Neural cell (in vitro differentiated cells): ENCODE results near the gene POMP. TPM values are rescaled to one million over a fixed set of nuclear protein-coding genes. Genes with fewer than 3 reads are reported as not detected.

Experiments
- H2AFZ ChIP-seq: fragments of 200-600, 300-800 bp; sonication (generic), shearing (Covaris generic); 2 replicates; pipeline ENCODE4 v1.6.0; 2014; ENCODE audit warnings: low read depth, mild to moderate bottlenecking, antibody characterized with exemption, low read length, moderate library complexity
- H3F3A ChIP-seq: fragments of 200-600 bp; shearing (Covaris generic); 2 replicates; pipeline ENCODE4 v1.6.1; 2016; ENCODE audit warnings: mild to moderate bottlenecking, moderate library complexity, mixed read lengths, antibody characterized with exemption, low read length; ENCODE audit not compliant: insufficient read depth, poor library complexity, severe bottlenecking
- H3K27ac ChIP-seq: fragments of 200-600, 300-800 bp; sonication (generic), shearing (Covaris generic); 2 replicates; pipeline ENCODE4 v1.5.1; 2014; ENCODE audit warnings: mild to moderate bottlenecking, low read length, moderate library complexity
- H3K27me3 ChIP-seq: fragments of 300-800, 200-600 bp; sonication (generic), shearing (Covaris generic); 2 replicates; pipeline ENCODE4 v1.6.0; 2014; ENCODE audit warnings: mild to moderate bottlenecking, low read depth, low read length, moderate library complexity; ENCODE audit not compliant: insufficient read depth
- H3K36me3 ChIP-seq: fragments of 300-800, 200-600 bp; sonication (generic), shearing (Covaris generic); 2 replicates; pipeline ENCODE4 v1.5.1; 2014; ENCODE audit warnings: mild to moderate bottlenecking, antibody characterized with exemption, low read length, moderate library complexity; ENCODE audit not compliant: insufficient read depth
- H3K4me2 ChIP-seq: fragments of 300-800, 200-600 bp; sonication (generic), shearing (Covaris generic); 2 replicates; pipeline ENCODE4 v1.6.0; 2014; ENCODE audit warnings: mild to moderate bottlenecking, low read length
- H3K4me3 ChIP-seq: fragments of 300-800, 200-600 bp; sonication (generic), shearing (Covaris generic); 2 replicates; pipeline ENCODE4 v1.5.1; 2014; ENCODE audit warnings: mild to moderate bottlenecking, low read length, moderate library complexity
- H3K79me2 ChIP-seq: fragments of 200-600 bp; shearing (Covaris generic); replicated peaks from 2 replicates; pipeline ENCODE4 v1.6.0; 2014; ENCODE audit warnings: mild to moderate bottlenecking, low read length, moderate library complexity; ENCODE audit not compliant: insufficient read depth
- H3K9ac ChIP-seq: fragments of 300-800, 200-600 bp; sonication (generic), shearing (Covaris generic); 2 replicates; pipeline ENCODE4 v1.6.1; 2016; ENCODE audit warnings: mild to moderate bottlenecking, low read length, mixed read lengths
- H3K9me2 ChIP-seq: fragments of 200-600 bp; shearing (Covaris generic); 2 replicates; pipeline ENCODE4 v1.6.1; 2016; ENCODE audit warnings: mild to moderate bottlenecking, low read length, mixed read lengths; ENCODE audit not compliant: insufficient read depth
- H3K9me3 ChIP-seq: fragments of 200-600, 300-800 bp; sonication (generic), shearing (Covaris generic); 2 replicates; pipeline ENCODE4 v1.6.1; 2016; ENCODE audit warnings: mild to moderate bottlenecking, mixed run types, low read length, moderate library complexity, mixed read lengths
- H4K20me1 ChIP-seq: fragments of 200-600 bp; shearing (Covaris generic); 2 replicates; pipeline ENCODE4 v1.6.1; 2016; ENCODE audit warnings: mild to moderate bottlenecking, mixed run types; ENCODE audit not compliant: insufficient read depth
- EP300 ChIP-seq: fragments of 450-650 bp; conservative IDR thresholded peaks from 2 replicates; pipeline ENCODE4 v1.6.1; 2014; ENCODE audit warnings: antibody characterized with exemption, mild to moderate bottlenecking, moderate library complexity; ENCODE audit not compliant: poor library complexity, severe bottlenecking
- EZH2 ChIP-seq: fragments of 200-600, 300-800 bp; shearing (Covaris generic), sonication (generic); IDR thresholded peaks from 2 replicates; pipeline ENCODE4 v1.6.1; 2014; ENCODE audit warnings: antibody characterized with exemption, low read length, borderline replicate concordance, mild to moderate bottlenecking; ENCODE audit not compliant: insufficient read depth, poor library complexity, severe bottlenecking
- MXI1 ChIP-seq: fragments of 450-650 bp; conservative IDR thresholded peaks from 2 replicates; pipeline ENCODE4 v1.6.1; 2014; ENCODE audit warnings: antibody characterized with exemption, mild to moderate bottlenecking; ENCODE audit not compliant: poor library complexity, severe bottlenecking
- POLR2AphosphoS5 ChIP-seq: IDR thresholded peaks from 2 replicates; pipeline ENCODE4 v1.6.1; 2012
- RAD21 ChIP-seq: fragments of 450-650 bp; conservative IDR thresholded peaks from 2 replicates; pipeline ENCODE4 v1.6.1; 2014; ENCODE audit warnings: antibody characterized with exemption, mild to moderate bottlenecking, moderate library complexity
- SMC3 ChIP-seq: fragments of 450-650 bp; conservative IDR thresholded peaks from 2 replicates; pipeline ENCODE4 v1.6.1; 2014; ENCODE audit warnings: antibody characterized with exemption, mild to moderate bottlenecking, moderate library complexity; ENCODE audit not compliant: poor library complexity
- TAF1 ChIP-seq: IDR thresholded peaks from 2 replicates; pipeline ENCODE4 v1.6.1; 2012; ENCODE audit warnings: low read depth
- polyA plus RNA-seq: library from polyadenylated mRNA; depleted of rRNA; stranded (reverse); fragments of >200 nt; gene quantifications from 2 replicates; pipeline ENCODE4 v1.2.3, GENCODE V29; 2014
- TF ChIP-seq, protein P1 (sequence below): IDR thresholded peaks from 2 replicates; pipeline ENCODE4 v1.6.1; 2012; ENCODE audit warnings: borderline replicate concordance
- TF ChIP-seq, protein P2 (sequence below): fragments of 450-650 bp; IDR thresholded peaks from 2 replicates; pipeline ENCODE4 v1.5.1; 2014; ENCODE audit warnings: antibody characterized with exemption, mild to moderate bottlenecking, moderate library complexity; ENCODE audit not compliant: poor library complexity, severe bottlenecking

The POMP gene
- polyA plus RNA-seq, 1 donor from 2014 or later = 167 TPM

DNA sequence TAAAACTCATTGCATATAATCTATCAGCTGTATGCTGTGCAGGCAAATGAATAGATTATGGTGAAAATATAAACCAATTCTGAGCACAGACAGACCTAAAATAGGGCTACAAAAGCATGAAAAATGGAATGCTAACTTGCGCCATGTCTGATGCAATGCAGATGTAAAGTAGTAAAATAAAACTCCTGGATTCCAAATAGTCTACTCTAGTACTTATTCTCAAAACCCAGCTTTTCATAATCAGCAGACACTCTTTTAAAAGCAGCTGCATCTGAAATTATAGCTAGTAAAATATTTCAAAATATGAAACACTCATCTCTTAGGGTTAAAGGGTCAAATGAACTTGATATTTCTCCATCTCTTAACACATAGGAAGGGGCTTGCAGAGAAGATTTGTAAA is 4.7 kb upstream of the POMP start:
- Histone ChIP-seq H3K27ac (no peak overlapping the region), H3K4me2 (no peak overlapping the region), H3K9me2 (no peaks in the 10 kb centered on the region), H3K9me3 (no peaks in the 10 kb centered on the region), H3K4me3 (no peak overlapping the region), H3K79me2 (peaks cover 35% of the 10 kb centered on the region), H3F3A (no peaks in the 10 kb centered on the region), H3K36me3 (no peaks in the 10 kb centered on the region), H3K27me3 (no peaks in the 10 kb centered on the region), H2AFZ (no peak overlapping the region), H3K9ac (no peak overlapping the region), H4K20me1 (no peaks in the 10 kb centered on the region)
- TF ChIP-seq EP300 = no peak
- TF ChIP-seq MXI1 = no peak
- no peak for TF ChIP-seq POLR2AphosphoS5
- TF ChIP-seq RAD21 = no peak
- no peak for TF ChIP-seq SMC3
- TF ChIP-seq, protein P1, sequence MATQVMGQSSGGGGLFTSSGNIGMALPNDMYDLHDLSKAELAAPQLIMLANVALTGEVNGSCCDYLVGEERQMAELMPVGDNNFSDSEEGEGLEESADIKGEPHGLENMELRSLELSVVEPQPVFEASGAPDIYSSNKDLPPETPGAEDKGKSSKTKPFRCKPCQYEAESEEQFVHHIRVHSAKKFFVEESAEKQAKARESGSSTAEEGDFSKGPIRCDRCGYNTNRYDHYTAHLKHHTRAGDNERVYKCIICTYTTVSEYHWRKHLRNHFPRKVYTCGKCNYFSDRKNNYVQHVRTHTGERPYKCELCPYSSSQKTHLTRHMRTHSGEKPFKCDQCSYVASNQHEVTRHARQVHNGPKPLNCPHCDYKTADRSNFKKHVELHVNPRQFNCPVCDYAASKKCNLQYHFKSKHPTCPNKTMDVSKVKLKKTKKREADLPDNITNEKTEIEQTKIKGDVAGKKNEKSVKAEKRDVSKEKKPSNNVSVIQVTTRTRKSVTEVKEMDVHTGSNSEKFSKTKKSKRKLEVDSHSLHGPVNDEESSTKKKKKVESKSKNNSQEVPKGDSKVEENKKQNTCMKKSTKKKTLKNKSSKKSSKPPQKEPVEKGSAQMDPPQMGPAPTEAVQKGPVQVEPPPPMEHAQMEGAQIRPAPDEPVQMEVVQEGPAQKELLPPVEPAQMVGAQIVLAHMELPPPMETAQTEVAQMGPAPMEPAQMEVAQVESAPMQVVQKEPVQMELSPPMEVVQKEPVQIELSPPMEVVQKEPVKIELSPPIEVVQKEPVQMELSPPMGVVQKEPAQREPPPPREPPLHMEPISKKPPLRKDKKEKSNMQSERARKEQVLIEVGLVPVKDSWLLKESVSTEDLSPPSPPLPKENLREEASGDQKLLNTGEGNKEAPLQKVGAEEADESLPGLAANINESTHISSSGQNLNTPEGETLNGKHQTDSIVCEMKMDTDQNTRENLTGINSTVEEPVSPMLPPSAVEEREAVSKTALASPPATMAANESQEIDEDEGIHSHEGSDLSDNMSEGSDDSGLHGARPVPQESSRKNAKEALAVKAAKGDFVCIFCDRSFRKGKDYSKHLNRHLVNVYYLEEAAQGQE = no peak
- no peak for TF ChIP-seq EZH2
- no peak for TF ChIP-seq TAF1
- TF ChIP-seq, protein P2, sequence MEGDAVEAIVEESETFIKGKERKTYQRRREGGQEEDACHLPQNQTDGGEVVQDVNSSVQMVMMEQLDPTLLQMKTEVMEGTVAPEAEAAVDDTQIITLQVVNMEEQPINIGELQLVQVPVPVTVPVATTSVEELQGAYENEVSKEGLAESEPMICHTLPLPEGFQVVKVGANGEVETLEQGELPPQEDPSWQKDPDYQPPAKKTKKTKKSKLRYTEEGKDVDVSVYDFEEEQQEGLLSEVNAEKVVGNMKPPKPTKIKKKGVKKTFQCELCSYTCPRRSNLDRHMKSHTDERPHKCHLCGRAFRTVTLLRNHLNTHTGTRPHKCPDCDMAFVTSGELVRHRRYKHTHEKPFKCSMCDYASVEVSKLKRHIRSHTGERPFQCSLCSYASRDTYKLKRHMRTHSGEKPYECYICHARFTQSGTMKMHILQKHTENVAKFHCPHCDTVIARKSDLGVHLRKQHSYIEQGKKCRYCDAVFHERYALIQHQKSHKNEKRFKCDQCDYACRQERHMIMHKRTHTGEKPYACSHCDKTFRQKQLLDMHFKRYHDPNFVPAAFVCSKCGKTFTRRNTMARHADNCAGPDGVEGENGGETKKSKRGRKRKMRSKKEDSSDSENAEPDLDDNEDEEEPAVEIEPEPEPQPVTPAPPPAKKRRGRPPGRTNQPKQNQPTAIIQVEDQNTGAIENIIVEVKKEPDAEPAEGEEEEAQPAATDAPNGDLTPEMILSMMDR = no peak

DNA sequence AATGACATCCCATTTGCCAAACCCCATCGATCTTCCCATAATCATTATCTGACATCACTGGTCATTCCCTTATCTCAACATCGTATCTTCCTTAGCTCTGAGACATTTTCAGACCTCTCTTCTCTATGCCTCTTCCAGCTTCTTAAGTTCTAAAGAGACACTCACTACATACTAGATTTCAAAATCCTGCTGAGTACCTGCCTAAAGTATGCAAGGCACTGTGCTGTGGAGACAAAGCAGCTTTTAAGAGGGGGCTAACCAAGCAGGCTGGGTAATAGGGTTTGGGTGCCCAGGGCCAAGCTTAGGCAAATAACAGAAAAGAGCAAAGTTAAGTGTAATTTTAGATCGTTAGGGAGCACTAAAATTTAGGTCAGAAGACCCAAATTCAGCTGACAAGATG is 3.4 kb upstream of the POMP start:
- no peaks in the 10 kb centered on the region for H3K36me3 ChIP-seq
- H3K4me3 ChIP-seq = no peak overlapping the region
- H4K20me1 ChIP-seq = no peaks in the 10 kb centered on the region
- no peaks in the 10 kb centered on the region for H3F3A ChIP-seq
- peaks cover 48% of the 10 kb centered on the region for H3K79me2 ChIP-seq
- H3K27ac ChIP-seq = no peak overlapping the region
- H3K27me3 ChIP-seq = no peaks in the 10 kb centered on the region
- H2AFZ ChIP-seq = no peak overlapping the region
- H3K9ac ChIP-seq = no peak overlapping the region
- TF ChIP-seq, protein P2 = no peak
- TF ChIP-seq, protein P1 = no peak
- no peak for TF ChIP-seq EZH2
- TF ChIP-seq EP300 = no peak
- TF ChIP-seq MXI1 = no peak
- TF ChIP-seq SMC3 = no peak
- no peak for TF ChIP-seq TAF1
- TF ChIP-seq POLR2AphosphoS5 = no peak
- TF ChIP-seq RAD21 = no peak
- H3K9me2 ChIP-seq = no peaks in the 10 kb centered on the region
- H3K9me3 ChIP-seq = no peaks in the 10 kb centered on the region
- H3K4me2 ChIP-seq = no peak overlapping the region
